PC-3 (cell line): ENCODE data around the gene PIGS.

ENCODE experiments used
- EZH2 ChIP-seq: fragments of 300-600 bp; sonication (generic); IDR thresholded peaks from one replicate; pipeline ENCODE4 v1.6.1; 2017; ENCODE audit warnings: antibody characterized with exemption, mild to moderate bottlenecking, low read length; ENCODE audit not compliant: unreplicated experiment
- EZH2phosphoT487 ChIP-seq: fragments of 300-600 bp; sonication (generic); IDR thresholded peaks from 2 replicates; pipeline ENCODE4 v1.6.1; 2018; ENCODE audit warnings: mild to moderate bottlenecking, antibody characterized with exemption, low read length, borderline replicate concordance
- TF ChIP-seq, protein P1 (sequence below): fragments of 300-600 bp; sonication (generic); conservative IDR thresholded peaks from 2 replicates; pipeline ENCODE4 v1.5.1; 2017; ENCODE audit warnings: antibody characterized with exemption, low read depth, mild to moderate bottlenecking, low read length

GRCh38 chr17:28524476-28525424 lies 46.6 kb downstream of the PIGS start:
- TF ChIP-seq, protein P1, sequence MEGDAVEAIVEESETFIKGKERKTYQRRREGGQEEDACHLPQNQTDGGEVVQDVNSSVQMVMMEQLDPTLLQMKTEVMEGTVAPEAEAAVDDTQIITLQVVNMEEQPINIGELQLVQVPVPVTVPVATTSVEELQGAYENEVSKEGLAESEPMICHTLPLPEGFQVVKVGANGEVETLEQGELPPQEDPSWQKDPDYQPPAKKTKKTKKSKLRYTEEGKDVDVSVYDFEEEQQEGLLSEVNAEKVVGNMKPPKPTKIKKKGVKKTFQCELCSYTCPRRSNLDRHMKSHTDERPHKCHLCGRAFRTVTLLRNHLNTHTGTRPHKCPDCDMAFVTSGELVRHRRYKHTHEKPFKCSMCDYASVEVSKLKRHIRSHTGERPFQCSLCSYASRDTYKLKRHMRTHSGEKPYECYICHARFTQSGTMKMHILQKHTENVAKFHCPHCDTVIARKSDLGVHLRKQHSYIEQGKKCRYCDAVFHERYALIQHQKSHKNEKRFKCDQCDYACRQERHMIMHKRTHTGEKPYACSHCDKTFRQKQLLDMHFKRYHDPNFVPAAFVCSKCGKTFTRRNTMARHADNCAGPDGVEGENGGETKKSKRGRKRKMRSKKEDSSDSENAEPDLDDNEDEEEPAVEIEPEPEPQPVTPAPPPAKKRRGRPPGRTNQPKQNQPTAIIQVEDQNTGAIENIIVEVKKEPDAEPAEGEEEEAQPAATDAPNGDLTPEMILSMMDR = no peak
- no peak for TF ChIP-seq EZH2
- TF ChIP-seq EZH2phosphoT487 = no peak
